Neural cell (in vitro differentiated cells): ENCODE measurements around the gene DLD. TPM values are rescaled to one million over a fixed set of nuclear protein-coding genes. Genes with fewer than 3 reads are reported as not detected.
"Not testable (repeated sequence)": the region's sequence is repeated elsewhere in the genome, so short reads cannot be mapped to it uniquely, and the experiment has no call there.

Source experiments
- H2AFZ ChIP-seq: fragments of 200-600, 300-800 bp; sonication (generic), shearing (Covaris generic); 2 replicates; pipeline ENCODE4 v1.6.0; 2014; ENCODE audit warnings: low read depth, mild to moderate bottlenecking, antibody characterized with exemption, low read length, moderate library complexity
- H3F3A ChIP-seq: fragments of 200-600 bp; shearing (Covaris generic); 2 replicates; pipeline ENCODE4 v1.6.1; 2016; ENCODE audit warnings: mild to moderate bottlenecking, moderate library complexity, mixed read lengths, antibody characterized with exemption, low read length; ENCODE audit not compliant: insufficient read depth, poor library complexity, severe bottlenecking
- H3K27ac ChIP-seq: fragments of 200-600, 300-800 bp; sonication (generic), shearing (Covaris generic); 2 replicates; pipeline ENCODE4 v1.5.1; 2014; ENCODE audit warnings: mild to moderate bottlenecking, low read length, moderate library complexity
- H3K27me3 ChIP-seq: fragments of 300-800, 200-600 bp; sonication (generic), shearing (Covaris generic); 2 replicates; pipeline ENCODE4 v1.6.0; 2014; ENCODE audit warnings: mild to moderate bottlenecking, low read depth, low read length, moderate library complexity; ENCODE audit not compliant: insufficient read depth
- H3K36me3 ChIP-seq: fragments of 300-800, 200-600 bp; sonication (generic), shearing (Covaris generic); 2 replicates; pipeline ENCODE4 v1.5.1; 2014; ENCODE audit warnings: mild to moderate bottlenecking, antibody characterized with exemption, low read length, moderate library complexity; ENCODE audit not compliant: insufficient read depth
- H3K4me2 ChIP-seq: fragments of 300-800, 200-600 bp; sonication (generic), shearing (Covaris generic); 2 replicates; pipeline ENCODE4 v1.6.0; 2014; ENCODE audit warnings: mild to moderate bottlenecking, low read length
- H3K4me3 ChIP-seq: fragments of 300-800, 200-600 bp; sonication (generic), shearing (Covaris generic); 2 replicates; pipeline ENCODE4 v1.5.1; 2014; ENCODE audit warnings: mild to moderate bottlenecking, low read length, moderate library complexity
- H3K79me2 ChIP-seq: fragments of 200-600 bp; shearing (Covaris generic); replicated peaks from 2 replicates; pipeline ENCODE4 v1.6.0; 2014; ENCODE audit warnings: mild to moderate bottlenecking, low read length, moderate library complexity; ENCODE audit not compliant: insufficient read depth
- H3K9ac ChIP-seq: fragments of 300-800, 200-600 bp; sonication (generic), shearing (Covaris generic); 2 replicates; pipeline ENCODE4 v1.6.1; 2016; ENCODE audit warnings: mild to moderate bottlenecking, low read length, mixed read lengths
- H3K9me2 ChIP-seq: fragments of 200-600 bp; shearing (Covaris generic); 2 replicates; pipeline ENCODE4 v1.6.1; 2016; ENCODE audit warnings: mild to moderate bottlenecking, low read length, mixed read lengths; ENCODE audit not compliant: insufficient read depth
- H3K9me3 ChIP-seq: fragments of 200-600, 300-800 bp; sonication (generic), shearing (Covaris generic); 2 replicates; pipeline ENCODE4 v1.6.1; 2016; ENCODE audit warnings: mild to moderate bottlenecking, mixed run types, low read length, moderate library complexity, mixed read lengths
- H4K20me1 ChIP-seq: fragments of 200-600 bp; shearing (Covaris generic); 2 replicates; pipeline ENCODE4 v1.6.1; 2016; ENCODE audit warnings: mild to moderate bottlenecking, mixed run types; ENCODE audit not compliant: insufficient read depth
- CTCF ChIP-seq: fragments of 450-650 bp; IDR thresholded peaks from 2 replicates; pipeline ENCODE4 v1.5.1; 2014; ENCODE audit warnings: antibody characterized with exemption, mild to moderate bottlenecking, moderate library complexity; ENCODE audit not compliant: poor library complexity, severe bottlenecking
- EP300 ChIP-seq: fragments of 450-650 bp; conservative IDR thresholded peaks from 2 replicates; pipeline ENCODE4 v1.6.1; 2014; ENCODE audit warnings: antibody characterized with exemption, mild to moderate bottlenecking, moderate library complexity; ENCODE audit not compliant: poor library complexity, severe bottlenecking
- EZH2 ChIP-seq: fragments of 200-600, 300-800 bp; shearing (Covaris generic), sonication (generic); IDR thresholded peaks from 2 replicates; pipeline ENCODE4 v1.6.1; 2014; ENCODE audit warnings: antibody characterized with exemption, low read length, borderline replicate concordance, mild to moderate bottlenecking; ENCODE audit not compliant: insufficient read depth, poor library complexity, severe bottlenecking
- MXI1 ChIP-seq: fragments of 450-650 bp; conservative IDR thresholded peaks from 2 replicates; pipeline ENCODE4 v1.6.1; 2014; ENCODE audit warnings: antibody characterized with exemption, mild to moderate bottlenecking; ENCODE audit not compliant: poor library complexity, severe bottlenecking
- POLR2AphosphoS5 ChIP-seq: IDR thresholded peaks from 2 replicates; pipeline ENCODE4 v1.6.1; 2012
- RAD21 ChIP-seq: fragments of 450-650 bp; conservative IDR thresholded peaks from 2 replicates; pipeline ENCODE4 v1.6.1; 2014; ENCODE audit warnings: antibody characterized with exemption, mild to moderate bottlenecking, moderate library complexity
- REST ChIP-seq: IDR thresholded peaks from 2 replicates; pipeline ENCODE4 v1.6.1; 2012; ENCODE audit warnings: borderline replicate concordance
- SMC3 ChIP-seq: fragments of 450-650 bp; conservative IDR thresholded peaks from 2 replicates; pipeline ENCODE4 v1.6.1; 2014; ENCODE audit warnings: antibody characterized with exemption, mild to moderate bottlenecking, moderate library complexity; ENCODE audit not compliant: poor library complexity
- TAF1 ChIP-seq: IDR thresholded peaks from 2 replicates; pipeline ENCODE4 v1.6.1; 2012; ENCODE audit warnings: low read depth
- polyA plus RNA-seq: library from polyadenylated mRNA; depleted of rRNA; stranded (reverse); fragments of >200 nt; gene quantifications from 2 replicates; pipeline ENCODE4 v1.2.3, GENCODE V29; 2014

Gene DLD
- polyA plus RNA-seq, 1 donor from 2014 or later = 214 TPM

- H2AFZ ChIP-seq = no peak overlapping the region
- H3K9me2 ChIP-seq = no peaks in the 10 kb centered on the region
- H3K9ac ChIP-seq = no peak overlapping the region
- H3K27me3 ChIP-seq = no peaks in the 10 kb centered on the region
- H3K9me3 ChIP-seq = no peaks in the 10 kb centered on the region
- no peaks in the 10 kb centered on the region for H3F3A ChIP-seq
- H3K36me3 ChIP-seq = no peaks in the 10 kb centered on the region
- no peak overlapping the region for H3K4me2 ChIP-seq
- H4K20me1 ChIP-seq = no peaks in the 10 kb centered on the region
- TF ChIP-seq REST = no peak
- TF ChIP-seq SMC3 = no peak
- no peak for TF ChIP-seq EP300
- TF ChIP-seq MXI1 = no peak
- TF ChIP-seq RAD21 = no peak
- H3K79me2 ChIP-seq = no peaks in the 10 kb centered on the region
- H3K27ac ChIP-seq = no peak overlapping the region
- H3K4me3 ChIP-seq = no peak overlapping the region
Observed at GRCh38 chr7:107847168-107847835, 43.7 kb upstream of the DLD start.

- not testable (repeated sequence) for H3K9me2 ChIP-seq, H3K9ac ChIP-seq, H3K27ac ChIP-seq, H3K79me2 ChIP-seq, H3K27me3 ChIP-seq, H3K4me3 ChIP-seq, H3K9me3 ChIP-seq, H2AFZ ChIP-seq, H4K20me1 ChIP-seq, H3K4me2 ChIP-seq, H3K36me3 ChIP-seq, H3F3A ChIP-seq
Observed at GRCh38 chr7:107847836-107848175, 43.2 kb upstream of the DLD start.

GRCh38 chr7:107848211-107848610 lies 42.8 kb upstream of the DLD start:
- H4K20me1 ChIP-seq, H3K36me3 ChIP-seq, H3K27ac ChIP-seq, H3K9ac ChIP-seq, H3K9me3 ChIP-seq, H3K9me2 ChIP-seq, H3K27me3 ChIP-seq, H3K4me3 ChIP-seq, H3F3A ChIP-seq, H3K79me2 ChIP-seq, H3K4me2 ChIP-seq, H2AFZ ChIP-seq: not testable (repeated sequence)

- H2AFZ ChIP-seq = no peak overlapping the region
- no peak overlapping the region for H3K4me3 ChIP-seq
- H3K27ac ChIP-seq = no peak overlapping the region
- no peaks in the 10 kb centered on the region for H3K27me3 ChIP-seq
- no peaks in the 10 kb centered on the region for H3K9me2 ChIP-seq
- H3K36me3 ChIP-seq = no peaks in the 10 kb centered on the region
- H3K9me3 ChIP-seq = no peaks in the 10 kb centered on the region
- no peaks in the 10 kb centered on the region for H3F3A ChIP-seq
- TF ChIP-seq SMC3 (no peak), EZH2 (no peak), POLR2AphosphoS5 (no peak), REST (no peak), RAD21 (no peak), TAF1 (no peak), CTCF (no peak), MXI1 (no peak), EP300 (no peak)
- no peaks in the 10 kb centered on the region for H4K20me1 ChIP-seq
- no peak overlapping the region for H3K4me2 ChIP-seq
- no peak overlapping the region for H3K9ac ChIP-seq
- no peaks in the 10 kb centered on the region for H3K79me2 ChIP-seq
Observed at GRCh38 chr7:107850216-107850615, 40.8 kb upstream of the DLD start.
